Caco-2 (cell line): ENCODE data around the gene TCERG1L. TPM values are rescaled to one million over a fixed set of nuclear protein-coding genes. Genes with fewer than 3 reads are reported as not detected.

Experiments used
- BruUV-seq: library from RNA; stranded (reverse); fragments of 400-500 nt; replicated peaks from 2 replicates; lab custom pipeline; 2021; lab: Mats Ljungman, UMichigan
- CTCF ChIA-PET: fragments of 300-600 bp; sonication (Branson Sonifier 250); formaldehyde crosslinking; loops from one replicate; lab custom pipeline; 2022; ENCODE audit warnings: antibody characterized with exemption; lab: Charles Lee
- POLR2A ChIA-PET: fragments of 300-600 bp; sonication (Branson Sonifier 250); formaldehyde crosslinking; loops from one replicate; lab custom pipeline; 2022; ENCODE audit warnings: antibody characterized with exemption; lab: Charles Lee
- DNase-seq, 2 experiments: peaks; one replicate each; pipeline versions ENCODE4 v3.0.0 to v3.0.0-alpha.2; 2020 to 2022
- H3K27me3 ChIP-seq: replicated peaks from 2 replicates; pipeline ENCODE4 v1.6.0; 2011; ENCODE audit warnings: low read length; ENCODE audit not compliant: control insufficient read depth, insufficient read depth
- H3K36me3 ChIP-seq: 2 replicates; pipeline ENCODE4 v1.5.1; 2011; ENCODE audit warnings: low read length; ENCODE audit not compliant: control insufficient read depth, insufficient read depth
- H3K4me1 ChIP-seq: fragments of 250-450 bp; sonication (Bioruptor Pico); 2 replicates; pipeline ENCODE4 v1.5.1; 2020; ENCODE audit warnings: mild to moderate bottlenecking
- H3K4me3 ChIP-seq: 2 replicates; pipeline ENCODE4 v1.5.1; 2011; ENCODE audit warnings: low read depth, mild to moderate bottlenecking, control low read depth, low read length
- H3K9me3 ChIP-seq: fragments of 250-450 bp; sonication (Bioruptor Pico); 2 replicates; pipeline ENCODE4 v1.5.1; 2020; ENCODE audit warnings: mild to moderate bottlenecking, moderate library complexity
- H3K27ac Mint-ChIP-seq: one replicate; pipeline ENCODE4 v1.8.0; 2022; ENCODE audit warnings: mixed read lengths; ENCODE audit not compliant: unreplicated experiment
- H3K27me3 Mint-ChIP-seq: one replicate; pipeline ENCODE4 v1.8.0; 2022; ENCODE audit warnings: mixed read lengths; ENCODE audit not compliant: insufficient read depth, unreplicated experiment
- H3K36me3 Mint-ChIP-seq: one replicate; pipeline ENCODE4 v1.8.0; 2022; ENCODE audit warnings: mild to moderate bottlenecking, mixed read lengths; ENCODE audit not compliant: insufficient read depth, unreplicated experiment
- H3K4me1 Mint-ChIP-seq: one replicate; pipeline ENCODE4 v1.8.0; 2022; ENCODE audit warnings: low read depth, mixed read lengths; ENCODE audit not compliant: unreplicated experiment
- H3K4me3 Mint-ChIP-seq: one replicate; pipeline ENCODE4 v1.8.0; 2022; ENCODE audit warnings: mild to moderate bottlenecking, moderate library complexity, mixed read lengths; ENCODE audit not compliant: unreplicated experiment
- H3K9me3 Mint-ChIP-seq: one replicate; pipeline ENCODE4 v1.8.0; 2022; ENCODE audit warnings: mixed read lengths; ENCODE audit not compliant: unreplicated experiment
- CTCF ChIP-seq, 2 experiments: fragments of 200-600 bp in 1 of 2; IDR thresholded peaks; 1 replicate in 1 of 2; 2 replicates in 1 of 2; pipeline versions ENCODE4 v1.5.1 to v1.8.0; 2011 to 2022; ENCODE audit warnings: antibody characterized with exemption in 1 of 2, control low read depth in 1 of 2, inconsistent platforms in 1 of 2, low read depth in 1 of 2, low read length in 1 of 2, mild to moderate bottlenecking in 1 of 2, moderate library complexity in 1 of 2; ENCODE audit not compliant: insufficient read depth in 1 of 2, severe bottlenecking in 1 of 2, unreplicated experiment in 1 of 2
- intact Hi-C: fragments of 100-400 bp; cut with micrococcal nuclease; formaldehyde crosslinking; loops from one replicate; pipeline ENCODE4 v1.10.0; 2022; ENCODE audit not compliant: unreplicated experiment
- total RNA-seq: library from RNA; stranded (reverse); gene quantifications from 2 replicates; pipeline ENCODE4 v1.2.3, GENCODE V29; 2022

Gene TCERG1L
- total RNA-seq, 1 experiment from 2014 or later = not detected

- DNase-seq = no peak
- Histone ChIP-seq H3K27me3 (no peaks in the 10 kb centered on the region), H3K4me3 (no peak overlapping the region), H3K9me3 (no peaks in the 10 kb centered on the region), H3K4me1 (no peaks in the 10 kb centered on the region), H3K36me3 (no peaks in the 10 kb centered on the region)
- intact Hi-C loops = no loop called here
- Mint-ChIP-seq H3K4me1 (no peaks in the 10 kb centered on the region), H3K27me3 (peaks cover 8% of the 10 kb centered on the region), H3K9me3 (no peaks in the 10 kb centered on the region), H3K36me3 (no peaks in the 10 kb centered on the region), H3K27ac (no peak overlapping the region), H3K4me3 (no peak overlapping the region)
- ChIA-PET POLR2A (no interaction called here), CTCF (no interaction called here)
- no peak for TF ChIP-seq CTCF (IDR thresholded peaks at IDR 0.05; ENCODE audit: insufficient read depth in 1 of 2, low read depth in 1 of 2, low read length in 1 of 2, severe bottlenecking in 1 of 2, unreplicated experiment in 1 of 2)
- no TSS peak for BruUV-seq
Measured at GRCh38 chr10:131350245-131350644, 38.7 kb upstream of the TCERG1L start.

- BruUV-seq = no TSS peak
- intact Hi-C loops = no loop called here
- H3K4me1 Mint-ChIP-seq = no peaks in the 10 kb centered on the region
- H3K36me3 Mint-ChIP-seq = no peaks in the 10 kb centered on the region
- no peaks in the 10 kb centered on the region for H3K36me3 ChIP-seq
- H3K4me3 Mint-ChIP-seq = no peak overlapping the region
- peaks cover 17% of the 10 kb centered on the region for H3K27me3 Mint-ChIP-seq
- no peak overlapping the region for H3K27ac Mint-ChIP-seq
- no peaks in the 10 kb centered on the region for H3K9me3 ChIP-seq
- no peaks in the 10 kb centered on the region for H3K4me1 ChIP-seq
- no peaks in the 10 kb centered on the region for H3K9me3 Mint-ChIP-seq
- TF ChIP-seq CTCF (IDR thresholded peaks at IDR 0.05; ENCODE audit: insufficient read depth in 1 of 2, low read depth in 1 of 2, low read length in 1 of 2, severe bottlenecking in 1 of 2, unreplicated experiment in 1 of 2) = no peak
- no peak overlapping the region for H3K4me3 ChIP-seq
- no peak for DNase-seq
- CTCF ChIA-PET = no interaction called here
- H3K27me3 ChIP-seq = no peaks in the 10 kb centered on the region
- POLR2A ChIA-PET = no interaction called here
Measured at GRCh38 chr10:131346456-131346855, 34.9 kb upstream of the TCERG1L start.

GRCh38 chr10:131345691-131346090 lies 34.2 kb upstream of the TCERG1L start:
- H3K27ac Mint-ChIP-seq = no peak overlapping the region
- Histone ChIP-seq H3K27me3 (no peaks in the 10 kb centered on the region), H3K36me3 (no peaks in the 10 kb centered on the region), H3K9me3 (no peaks in the 10 kb centered on the region), H3K4me3 (no peak overlapping the region), H3K4me1 (no peaks in the 10 kb centered on the region)
- no peak overlapping the region for H3K4me3 Mint-ChIP-seq
- CTCF ChIA-PET = no interaction called here
- POLR2A ChIA-PET = no interaction called here
- no peak for DNase-seq
- no peaks in the 10 kb centered on the region for H3K4me1 Mint-ChIP-seq
- H3K27me3 Mint-ChIP-seq = peaks cover 17% of the 10 kb centered on the region
- no peaks in the 10 kb centered on the region for H3K36me3 Mint-ChIP-seq
- TF ChIP-seq CTCF (IDR thresholded peaks at IDR 0.05; ENCODE audit: insufficient read depth in 1 of 2, low read depth in 1 of 2, low read length in 1 of 2, severe bottlenecking in 1 of 2, unreplicated experiment in 1 of 2) = no peak
- no TSS peak for BruUV-seq
- intact Hi-C loops = no loop called here
- no peaks in the 10 kb centered on the region for H3K9me3 Mint-ChIP-seq
